Type B pancreatic cell (in vitro differentiated cells): ENCODE measurements around the gene CTNND2. TPM values are rescaled to one million over a fixed set of nuclear protein-coding genes. Genes with fewer than 3 reads are reported as not detected.

Experiments used
- DNase-seq: peaks from one replicate; pipeline ENCODE4 v3.0.0; 2021; ENCODE audit warnings: mixed read lengths; ENCODE audit not compliant: unreplicated experiment; ENCODE audit errors: extremely low spot score
- H3K27ac Mint-ChIP-seq: 2 replicates; pipeline ENCODE4 v1.8.0; 2021; ENCODE audit warnings: mild to moderate bottlenecking, mixed read lengths
- H3K27me3 Mint-ChIP-seq: 2 replicates; pipeline ENCODE4 v1.8.0; 2021; ENCODE audit warnings: mixed read lengths
- H3K36me3 Mint-ChIP-seq: 2 replicates; pipeline ENCODE4 v1.8.0; 2021; ENCODE audit warnings: mixed read lengths
- H3K4me1 Mint-ChIP-seq: one replicate; pipeline ENCODE4 v1.8.0; 2021; ENCODE audit warnings: mixed read lengths; ENCODE audit not compliant: unreplicated experiment
- H3K4me3 Mint-ChIP-seq: 2 replicates; pipeline ENCODE4 v1.8.0; 2021; ENCODE audit warnings: mild to moderate bottlenecking, mixed read lengths
- H3K9me3 Mint-ChIP-seq: 2 replicates; pipeline ENCODE4 v1.8.0; 2021; ENCODE audit warnings: mixed read lengths
- CTCF ChIP-seq: fragments of 200-600 bp; sonication (generic); conservative IDR thresholded peaks from 2 replicates; pipeline ENCODE4 v1.5.0; 2021; ENCODE audit warnings: antibody characterized with exemption, mild to moderate bottlenecking
- total RNA-seq: library from RNA; stranded (reverse); gene quantifications from 2 replicates; pipeline ENCODE4 v1.2.1, GENCODE V29; 2021; ENCODE audit warnings: low replicate concordance

CTNND2 gene
- total RNA-seq, 1 donor from 2014 or later = 49.5 TPM

GRCh38 chr5:11656916-11657315, 247.3 kb downstream of the CTNND2 start:
- H3K4me1 Mint-ChIP-seq = no peaks in the 10 kb centered on the region
- H3K4me3 Mint-ChIP-seq = no peak overlapping the region
- no peaks in the 10 kb centered on the region for H3K9me3 Mint-ChIP-seq
- TF ChIP-seq CTCF = no peak
- no peaks in the 10 kb centered on the region for H3K27me3 Mint-ChIP-seq
- DNase-seq = no peak
- H3K36me3 Mint-ChIP-seq = no peaks in the 10 kb centered on the region
- H3K27ac Mint-ChIP-seq = no peak overlapping the region

GRCh38 chr5:11655681-11656080, 248.6 kb downstream of the CTNND2 start:
- TF ChIP-seq CTCF = no peak

GRCh38 chr5:11650936-11651335, 253.3 kb downstream of the CTNND2 start:
- DNase-seq = no peak
- Mint-ChIP-seq H3K4me1 (no peaks in the 10 kb centered on the region), H3K9me3 (no peaks in the 10 kb centered on the region), H3K27me3 (no peaks in the 10 kb centered on the region), H3K4me3 (no peak overlapping the region), H3K27ac (no peak overlapping the region), H3K36me3 (no peaks in the 10 kb centered on the region)
- no peak for TF ChIP-seq CTCF

More at GRCh38 chr5:11655681-11656080, 248.6 kb downstream of the CTNND2 start:
- no peak for DNase-seq
- H3K36me3 Mint-ChIP-seq = no peaks in the 10 kb centered on the region
- no peak overlapping the region for H3K4me3 Mint-ChIP-seq
- H3K27ac Mint-ChIP-seq = no peak overlapping the region
- no peaks in the 10 kb centered on the region for H3K9me3 Mint-ChIP-seq
- H3K27me3 Mint-ChIP-seq = no peaks in the 10 kb centered on the region
- no peaks in the 10 kb centered on the region for H3K4me1 Mint-ChIP-seq

GRCh38 chr5:11646141-11646540, 258.1 kb downstream of the CTNND2 start:
- H3K36me3 Mint-ChIP-seq = no peaks in the 10 kb centered on the region
- no peak for DNase-seq
- no peaks in the 10 kb centered on the region for H3K4me1 Mint-ChIP-seq

GRCh38 chr5:11642438-11642837, 261.8 kb downstream of the CTNND2 start:
- Mint-ChIP-seq H3K9me3 (no peaks in the 10 kb centered on the region), H3K27me3 (no peaks in the 10 kb centered on the region), H3K36me3 (no peaks in the 10 kb centered on the region), H3K27ac (no peak overlapping the region), H3K4me3 (no peak overlapping the region), H3K4me1 (no peaks in the 10 kb centered on the region)
- TF ChIP-seq CTCF = no peak
- DNase-seq = no peak

More at GRCh38 chr5:11646141-11646540, 258.1 kb downstream of the CTNND2 start:
- Mint-ChIP-seq H3K4me3 (no peak overlapping the region), H3K27ac (no peak overlapping the region), H3K27me3 (no peaks in the 10 kb centered on the region), H3K9me3 (no peaks in the 10 kb centered on the region)
- no peak for TF ChIP-seq CTCF
